Activated CD4-positive, alpha-beta T cell treated with anti-CD3 and anti-CD28 coated beads for 24 hours (primary cell): Measurements from ENCODE around the gene FERMT2.
"Not testable (repeated sequence)": the region's sequence is repeated elsewhere in the genome, so short reads cannot be mapped to it uniquely, and the experiment has no call there.

ENCODE experiments used
- DNase-seq, 2 donors: peaks; one replicate each; pipeline ENCODE4 v3.0.0-alpha.2; 2020; ENCODE audit warnings: low read depth in 2 of 2

FERMT2 gene

GRCh38 chr14:52900731-52901130, 50.1 kb downstream of the FERMT2 start:
- DNase-seq, result no peak

DNA sequence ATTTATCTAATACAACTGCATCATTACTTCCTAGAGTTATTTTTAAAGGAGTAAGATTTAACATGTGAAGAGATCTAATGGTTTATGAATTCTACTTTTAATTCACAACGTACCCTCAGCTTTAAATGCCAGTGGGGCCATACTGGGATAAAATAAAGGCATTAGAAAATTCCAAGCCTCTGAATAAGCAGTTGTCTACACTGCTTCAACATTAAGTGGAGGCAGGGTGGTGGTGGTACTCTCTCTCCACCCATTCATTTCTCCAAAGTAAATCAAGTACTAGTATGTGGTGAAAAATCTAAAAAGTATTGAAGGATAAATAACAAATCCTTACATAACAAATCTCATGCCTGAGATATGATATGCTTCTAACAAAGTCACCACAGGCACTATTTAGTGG, 52.4 kb downstream of the FERMT2 start:
- no peak for DNase-seq

- no peak for DNase-seq
These were observed 55.9 kb downstream of the FERMT2 start for GRCh38 chr14:52895000-52895399.

- DNase-seq, result no peak
These were observed 59.0 kb downstream of the FERMT2 start for GRCh38 chr14:52891800-52892199.

- DNase-seq, result no peak
These were observed 61.7 kb downstream of the FERMT2 start for GRCh38 chr14:52888839-52889838.

DNA sequence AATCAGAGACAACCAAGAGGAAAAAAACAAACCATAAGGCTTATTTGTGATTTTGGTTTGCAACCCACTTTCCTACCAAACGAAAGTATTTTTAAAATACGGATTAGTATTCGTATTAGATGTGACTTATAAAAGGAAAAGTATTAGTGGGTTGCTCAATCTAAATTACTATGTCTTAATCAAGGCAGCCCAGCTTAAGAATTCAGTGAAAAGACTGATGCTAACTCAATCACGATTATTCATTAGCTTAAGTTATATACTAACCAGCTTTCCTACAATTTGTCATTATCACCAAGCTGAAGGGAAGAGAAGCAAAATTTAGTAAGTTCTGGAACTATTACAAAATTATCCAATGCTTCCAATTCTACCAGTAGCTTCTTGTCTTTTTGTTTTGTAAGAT, 62.7 kb downstream of the FERMT2 start:
- no peak for DNase-seq

GRCh38 chr14:52885230-52885629, 65.6 kb downstream of the FERMT2 start:
- no peak for DNase-seq

- no peak for DNase-seq
These were observed 67.2 kb downstream of the FERMT2 start for GRCh38 chr14:52883658-52884057.

- no peak for DNase-seq
These were observed 68.0 kb downstream of the FERMT2 start for GRCh38 chr14:52882824-52883223.

DNA sequence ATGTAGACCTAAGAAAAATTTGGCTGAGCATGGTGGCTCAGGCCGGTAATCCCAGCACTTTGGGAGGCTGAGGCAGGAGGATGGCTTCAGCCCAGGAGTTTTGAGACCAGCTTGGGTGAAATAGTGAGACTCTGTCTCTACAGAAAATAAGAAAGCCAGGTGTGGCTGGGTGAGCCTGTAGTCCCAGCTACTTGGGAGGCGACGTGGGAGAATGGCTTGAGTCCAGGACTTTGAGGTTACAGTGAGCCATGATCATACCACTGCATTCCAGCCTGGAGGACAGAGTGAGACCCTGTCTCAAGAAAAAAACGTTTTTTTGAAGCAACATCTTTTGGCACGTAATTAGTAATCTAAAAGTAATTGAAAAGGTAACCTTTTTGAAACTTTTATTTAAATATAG, 70.9 kb downstream of the FERMT2 start:
- no peak for DNase-seq

GRCh38 chr14:52878946-52879345, 71.9 kb downstream of the FERMT2 start:
- DNase-seq, result no peak

DNA sequence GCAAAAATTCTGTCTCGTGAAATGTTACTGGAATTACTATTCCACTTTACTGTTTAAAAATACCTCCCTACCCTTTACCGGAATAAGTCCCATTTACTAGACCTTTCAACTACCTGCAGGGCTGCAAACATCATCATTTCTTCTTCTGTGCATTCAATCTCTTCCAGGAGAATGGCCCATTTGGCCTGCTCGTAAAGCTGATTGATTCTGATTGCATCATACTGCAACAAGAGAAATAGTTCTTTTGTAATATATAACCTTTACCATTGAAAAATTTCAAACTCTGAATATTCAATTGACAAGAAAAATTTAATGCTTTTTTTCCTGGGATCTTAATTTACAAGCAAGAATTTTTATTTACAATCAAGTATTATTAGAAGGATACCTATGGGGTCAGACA, 72.4 kb downstream of the FERMT2 start:
- no peak for DNase-seq

DNA sequence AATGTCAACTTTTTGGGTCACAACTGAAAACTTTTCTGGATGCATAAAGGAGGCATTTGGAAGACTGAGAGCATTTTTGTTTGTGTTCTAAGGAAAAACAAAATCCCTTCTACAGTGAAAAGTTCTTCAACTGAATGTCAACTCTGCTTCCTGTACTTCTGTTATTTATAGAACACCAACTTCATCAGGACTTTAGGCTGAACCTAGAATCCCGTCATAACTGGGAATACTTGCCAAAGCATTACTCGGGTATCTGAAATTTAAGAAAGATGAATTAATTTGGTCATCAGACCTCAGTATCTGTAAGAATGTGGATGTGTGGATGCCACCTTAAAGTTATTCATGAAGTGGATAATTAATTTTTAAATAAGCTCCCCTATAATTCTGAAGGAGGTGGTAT, 73.2 kb downstream of the FERMT2 start:
- DNase-seq, result no peak

- no peak for DNase-seq
These were observed 74.0 kb downstream of the FERMT2 start for GRCh38 chr14:52876806-52877205.

DNA sequence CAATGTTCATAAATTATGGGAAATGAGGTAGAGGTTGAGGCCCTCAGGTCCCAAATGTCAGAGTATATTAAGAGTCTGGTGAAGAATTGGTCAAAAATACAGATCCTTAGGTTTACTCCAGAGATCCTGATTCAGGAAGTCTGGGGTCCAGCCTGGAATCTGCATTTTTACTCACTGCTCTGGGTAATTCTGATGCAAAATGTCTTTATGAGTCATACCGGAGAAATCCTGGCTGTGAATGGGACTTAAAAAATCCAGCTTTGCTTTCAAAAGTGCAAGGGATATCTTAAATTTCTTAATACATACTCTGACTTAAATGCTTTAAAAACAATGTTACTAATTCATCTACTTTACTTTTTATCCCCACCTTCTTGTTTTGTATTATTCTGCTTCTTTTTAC, 74.5 kb downstream of the FERMT2 start:
- no peak for DNase-seq

- no peak for DNase-seq
These were observed 75.1 kb downstream of the FERMT2 start for GRCh38 chr14:52875707-52876106.

GRCh38 chr14:52874389-52874788, 76.5 kb downstream of the FERMT2 start:
- no peak for DNase-seq

DNA sequence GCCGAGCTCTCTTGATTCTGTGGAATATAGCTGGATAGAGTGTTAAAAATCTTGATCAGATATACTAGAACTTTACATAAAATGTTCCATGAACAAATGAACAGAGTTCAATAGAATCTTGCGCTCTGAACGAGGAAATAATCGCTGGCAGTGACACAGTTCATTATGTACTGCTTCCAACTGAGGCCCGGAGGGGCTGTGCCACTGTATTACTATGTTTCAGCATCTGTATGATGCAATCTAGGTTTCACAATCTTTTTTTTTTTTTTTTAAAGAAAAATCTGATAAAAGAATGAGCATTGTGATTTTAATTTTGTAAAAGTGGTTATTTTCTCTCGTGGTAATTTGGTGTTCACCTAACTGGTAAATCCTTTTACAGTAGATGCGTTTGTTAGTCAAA, 77.2 kb downstream of the FERMT2 start:
- DNase-seq, result no peak

GRCh38 chr14:52873065-52873464, 77.8 kb downstream of the FERMT2 start:
- DNase-seq, result no peak

GRCh38 chr14:52871606-52872005, 79.2 kb downstream of the FERMT2 start:
- DNase-seq, result no peak

- no peak for DNase-seq
These were observed 81.8 kb downstream of the FERMT2 start for GRCh38 chr14:52868911-52869618.

- not testable (repeated sequence) for DNase-seq
These were observed 86.0 kb downstream of the FERMT2 start for GRCh38 chr14:52864893-52865292.

- no peak for DNase-seq
These were observed 87.5 kb downstream of the FERMT2 start for GRCh38 chr14:52863334-52863700.
